ENCODE results near the gene CKLF. TPM values are rescaled to one million over a fixed set of nuclear protein-coding genes. Genes with fewer than 3 reads are reported as not detected.

Gene CKLF
- total RNA-seq, 1 experiment from 2014 or later, result 47.9 TPM

DNA sequence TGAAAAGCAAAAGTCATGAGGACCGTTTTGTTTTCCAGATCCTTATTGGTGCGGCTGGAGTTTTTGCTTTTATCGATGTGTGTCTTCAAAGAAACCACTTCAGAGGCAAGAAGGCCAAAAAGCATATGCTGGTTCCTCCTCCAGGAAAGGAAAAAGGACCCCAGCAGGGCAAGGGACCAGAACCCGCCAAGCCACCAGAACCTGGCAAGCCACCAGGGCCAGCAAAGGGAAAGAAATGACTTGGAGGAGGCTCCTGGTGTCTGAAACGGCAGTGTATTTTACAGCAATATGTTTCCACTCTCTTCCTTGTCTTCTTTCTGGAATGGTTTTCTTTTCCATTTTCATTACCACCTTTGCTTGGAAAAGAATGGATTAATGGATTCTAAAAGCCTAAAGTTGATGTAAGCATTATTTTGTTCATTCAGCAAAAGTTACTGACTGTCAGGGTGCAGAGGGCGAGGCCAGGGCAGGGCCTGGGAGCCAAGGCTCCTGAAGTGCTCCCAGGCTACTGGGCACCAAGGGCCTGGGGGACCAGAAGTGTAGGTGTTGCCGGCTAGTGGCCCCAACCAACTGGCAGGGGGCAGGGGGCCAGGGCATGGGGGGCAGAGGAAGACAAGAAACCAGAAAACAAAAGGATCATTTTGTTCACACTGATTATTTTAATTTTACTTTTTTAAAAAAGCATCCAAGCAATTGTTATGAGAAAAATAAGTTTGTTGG, 35.7 kb downstream of the CKLF start:
- no peaks in the 10 kb centered on the region for H3K36me3 ChIP-seq (ENCODE audit: insufficient read depth, low read length, poor library complexity, severe bottlenecking)
- intact Hi-C loops (cut with micrococcal nuclease; ENCODE audit: unreplicated experiment), result no loop called here
- H3K27ac ChIP-seq (ENCODE audit: low read depth, low read length, poor library complexity, severe bottlenecking), result no peak overlapping the region
- BruUV-seq (replicated peaks), result no TSS peak
- DNase-seq (ENCODE audit: low spot score), result no peak
- H3K9me3 ChIP-seq (ENCODE audit: low read depth, low read length, poor library complexity, severe bottlenecking), result no peaks in the 10 kb centered on the region
- no peaks in the 10 kb centered on the region for H3K4me1 ChIP-seq (ENCODE audit: insufficient read depth, low read length, poor library complexity, severe bottlenecking)
- no peaks in the 10 kb centered on the region for H3K27me3 ChIP-seq (replicated peaks; ENCODE audit: insufficient read depth, low read depth, low read length, poor library complexity)
- POLR2A ChIA-PET (ENCODE audit: low non-redundant PET), result no interaction called here
- CTCF ChIA-PET, result interaction anchor here (0.7 kb wide), 1 partner anchor 83 kb away, joined by 3 read pairs; no protein-coding TSS in a partner anchor
- no peak overlapping the region for H3K4me3 ChIP-seq (ENCODE audit: low read depth, low read length, poor library complexity, severe bottlenecking)
- TF ChIP-seq, protein P1, sequence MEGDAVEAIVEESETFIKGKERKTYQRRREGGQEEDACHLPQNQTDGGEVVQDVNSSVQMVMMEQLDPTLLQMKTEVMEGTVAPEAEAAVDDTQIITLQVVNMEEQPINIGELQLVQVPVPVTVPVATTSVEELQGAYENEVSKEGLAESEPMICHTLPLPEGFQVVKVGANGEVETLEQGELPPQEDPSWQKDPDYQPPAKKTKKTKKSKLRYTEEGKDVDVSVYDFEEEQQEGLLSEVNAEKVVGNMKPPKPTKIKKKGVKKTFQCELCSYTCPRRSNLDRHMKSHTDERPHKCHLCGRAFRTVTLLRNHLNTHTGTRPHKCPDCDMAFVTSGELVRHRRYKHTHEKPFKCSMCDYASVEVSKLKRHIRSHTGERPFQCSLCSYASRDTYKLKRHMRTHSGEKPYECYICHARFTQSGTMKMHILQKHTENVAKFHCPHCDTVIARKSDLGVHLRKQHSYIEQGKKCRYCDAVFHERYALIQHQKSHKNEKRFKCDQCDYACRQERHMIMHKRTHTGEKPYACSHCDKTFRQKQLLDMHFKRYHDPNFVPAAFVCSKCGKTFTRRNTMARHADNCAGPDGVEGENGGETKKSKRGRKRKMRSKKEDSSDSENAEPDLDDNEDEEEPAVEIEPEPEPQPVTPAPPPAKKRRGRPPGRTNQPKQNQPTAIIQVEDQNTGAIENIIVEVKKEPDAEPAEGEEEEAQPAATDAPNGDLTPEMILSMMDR (conservative IDR thresholded peaks at IDR 0.05; ENCODE audit: low read depth, low read length), result no peak
- no peak for TF ChIP-seq EZH2 (IDR thresholded peaks at IDR 0.05; ENCODE audit: borderline replicate concordance, low read depth, low read length, poor library complexity, severe bottlenecking)

DNA sequence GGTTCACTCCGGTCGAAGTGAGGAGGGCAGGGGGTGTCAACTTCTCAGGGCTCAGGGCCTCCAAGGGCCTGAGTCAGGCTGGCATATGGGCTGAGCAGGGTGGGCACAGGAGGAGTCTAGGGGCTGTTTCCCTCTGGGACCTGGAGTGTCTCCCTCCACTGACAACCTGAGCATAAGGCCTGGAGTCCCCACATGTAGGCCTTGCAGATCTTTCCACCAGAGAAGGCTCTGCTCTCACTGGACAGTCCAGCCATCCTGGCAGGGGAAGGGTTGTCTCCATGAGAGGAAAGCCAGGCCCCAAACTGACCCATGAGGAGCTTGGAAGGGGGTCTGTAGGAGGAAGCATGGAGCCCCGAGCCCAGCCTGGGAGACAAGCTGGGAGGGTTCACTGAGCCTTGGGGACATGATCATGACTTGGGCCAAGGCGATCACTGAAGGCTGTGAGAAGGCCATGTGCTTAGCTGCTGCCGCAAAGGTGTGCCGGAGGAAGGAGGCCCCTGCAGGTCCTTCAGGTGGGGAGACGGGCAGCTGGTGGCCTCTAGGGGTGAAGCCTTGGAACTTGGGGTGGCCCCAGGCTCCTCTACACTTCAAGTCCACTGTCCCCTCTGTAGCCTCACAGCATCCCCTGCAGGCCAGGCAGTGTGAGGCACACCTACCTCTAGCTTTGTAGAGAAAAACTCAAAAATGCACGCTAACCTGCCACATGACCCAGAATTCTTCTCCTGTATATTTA, 36.8 kb downstream of the CKLF start:
- BruUV-seq (replicated peaks), result no TSS peak
- intact Hi-C loops (cut with micrococcal nuclease; ENCODE audit: unreplicated experiment), result no loop called here
- POLR2A ChIA-PET (ENCODE audit: low non-redundant PET), result interaction anchor here (0.6 kb wide), 1 partner anchor 245 kb away, joined by 6 read pairs; no protein-coding TSS in a partner anchor

DNA sequence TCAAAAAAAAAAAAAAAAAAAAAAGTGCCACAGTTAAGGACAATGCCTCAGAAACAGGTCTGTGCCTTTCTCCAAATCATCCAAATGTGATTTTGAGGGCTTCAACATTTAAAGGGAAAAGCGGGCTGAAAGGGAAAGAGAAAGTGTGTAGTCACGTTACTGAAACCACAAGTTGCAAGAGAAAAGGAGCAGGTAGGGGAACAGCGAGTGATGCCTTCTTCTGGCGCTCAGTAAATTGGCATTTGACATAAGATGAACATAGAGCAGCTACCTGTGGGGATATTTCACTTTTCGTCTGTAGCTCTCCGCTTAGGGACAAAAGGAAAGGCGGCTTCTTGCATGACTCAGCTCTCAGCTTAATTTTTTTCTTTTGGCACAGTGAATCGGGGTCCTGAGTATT, 37.9 kb downstream of the CKLF start:
- intact Hi-C loops (cut with micrococcal nuclease; ENCODE audit: unreplicated experiment), result no loop called here
- no peaks in the 10 kb centered on the region for H3K27me3 ChIP-seq (replicated peaks; ENCODE audit: insufficient read depth, low read depth, low read length, poor library complexity)
- H3K27ac ChIP-seq (ENCODE audit: low read depth, low read length, poor library complexity, severe bottlenecking), result no peak overlapping the region
- DNase-seq (ENCODE audit: low spot score), result no peak
- TF ChIP-seq, protein P1 (conservative IDR thresholded peaks at IDR 0.05; ENCODE audit: low read depth, low read length), result no peak
- no peak for TF ChIP-seq EZH2 (IDR thresholded peaks at IDR 0.05; ENCODE audit: borderline replicate concordance, low read depth, low read length, poor library complexity, severe bottlenecking)
- no TSS peak for BruUV-seq (replicated peaks)
- ChIA-PET CTCF (no interaction called here), POLR2A (ENCODE audit: low non-redundant PET) (no interaction called here)
- H3K4me1 ChIP-seq (ENCODE audit: insufficient read depth, low read length, poor library complexity, severe bottlenecking), result no peaks in the 10 kb centered on the region
- H3K9me3 ChIP-seq (ENCODE audit: low read depth, low read length, poor library complexity, severe bottlenecking), result no peaks in the 10 kb centered on the region
- no peak overlapping the region for H3K4me3 ChIP-seq (ENCODE audit: low read depth, low read length, poor library complexity, severe bottlenecking)
- no peaks in the 10 kb centered on the region for H3K36me3 ChIP-seq (ENCODE audit: insufficient read depth, low read length, poor library complexity, severe bottlenecking)

More for the DNA sequence above, 36.8 kb downstream of the CKLF start:
- DNase-seq (ENCODE audit: low spot score), result peak; percentile 35
- H3K9me3 ChIP-seq (ENCODE audit: low read depth, low read length, poor library complexity, severe bottlenecking), result no peaks in the 10 kb centered on the region
- H3K36me3 ChIP-seq (ENCODE audit: insufficient read depth, low read length, poor library complexity, severe bottlenecking), result no peaks in the 10 kb centered on the region
- TF ChIP-seq, protein P1 (conservative IDR thresholded peaks at IDR 0.05; ENCODE audit: low read depth, low read length), result peak; percentile 56
- no peak for TF ChIP-seq EZH2 (IDR thresholded peaks at IDR 0.05; ENCODE audit: borderline replicate concordance, low read depth, low read length, poor library complexity, severe bottlenecking)
- CTCF ChIA-PET, result interaction anchor here (1.0 kb wide), 1 partner anchor 189 kb away, joined by 4 read pairs; no protein-coding TSS in a partner anchor
- no peaks in the 10 kb centered on the region for H3K27me3 ChIP-seq (replicated peaks; ENCODE audit: insufficient read depth, low read depth, low read length, poor library complexity)
- no peak overlapping the region for H3K4me3 ChIP-seq (ENCODE audit: low read depth, low read length, poor library complexity, severe bottlenecking)
- no peak overlapping the region for H3K27ac ChIP-seq (ENCODE audit: low read depth, low read length, poor library complexity, severe bottlenecking)
- H3K4me1 ChIP-seq (ENCODE audit: insufficient read depth, low read length, poor library complexity, severe bottlenecking), result no peaks in the 10 kb centered on the region

All from A673 (cell line).